K562 (cell line): ENCODE data around the gene SCNN1B. TPM values are rescaled to one million over a fixed set of nuclear protein-coding genes. Genes with fewer than 3 reads are reported as not detected.

Experiments
- HNRNPH1 ChIP-seq: fragments of 200-400 bp; formaldehyde crosslinking; optimal IDR thresholded peaks from 2 replicates; pipeline ENCODE3; 2017; ENCODE audit warnings: low read depth, mild to moderate bottlenecking, low read length, moderate library complexity
- MGA ChIP-seq: fragments of 450-650 bp; IDR thresholded peaks from 2 replicates; pipeline ENCODE4 v1.6.1; 2016; ENCODE audit warnings: mild to moderate bottlenecking, moderate library complexity
- NUFIP1 ChIP-seq: fragments of 450-650 bp; IDR thresholded peaks from 2 replicates; pipeline ENCODE4 v1.6.1; 2018; ENCODE audit not compliant: partially characterized antibody
- PHB2 ChIP-seq: fragments of 450-650 bp; IDR thresholded peaks from 2 replicates; pipeline ENCODE4 v1.6.1; 2017; ENCODE audit warnings: low read depth
- PREB ChIP-seq: sonication (generic); formaldehyde crosslinking; IDR thresholded peaks from 2 replicates; pipeline ENCODE4 v1.8.1; 2023; ENCODE audit warnings: mild to moderate bottlenecking, missing genetic modification reagents
- TBP ChIP-seq: optimal IDR thresholded peaks from 2 replicates; pipeline ENCODE3; 2011; ENCODE audit warnings: low read depth, low read length, improper control_type of control experiment
- ZNF407 ChIP-seq: fragments of 450-650 bp; IDR thresholded peaks from 2 replicates; pipeline ENCODE4 v1.6.1; 2016; ENCODE audit warnings: low read depth
- ZNF830 ChIP-seq: fragments of 250-450 bp; sonication (Bioruptor Pico); IDR thresholded peaks from 2 replicates; pipeline ENCODE4 v1.5.0; 2021; ENCODE audit warnings: mild to moderate bottlenecking
- polyA plus RNA-seq, 8 experiments: library from polyadenylated mRNA; depleted of rRNA in 4 of 8; stranded (reverse) in 5 of 8; unstranded in 3 of 8; fragments of >200 nt; fragmentation: Nextera tagmentation in 2 of 8; fragmentation: Illumina TruSeq in 1 of 8; extraction: Ambion mirVana in 2 of 8; extraction: Trizol in 1 of 8; gene quantifications; 2 replicates each; pipeline versions ENCODE4 v1.2.1 to v1.2.3, GENCODE V29; 2011 to 2014; ENCODE audit warnings: inconsistent platforms in 1 of 8, missing spikeins in 1 of 8
- total RNA-seq, 7 experiments: library from RNA; depleted of rRNA in 6 of 7; stranded (reverse); fragments of >200 nt in 6 of 7; fragmentation: Illumina TruSeq in 2 of 7; extraction: Trizol in 2 of 7; gene quantifications; 2 replicates each; pipeline versions ENCODE4 v1.2.1 to v1.2.3, GENCODE V29; 2011 to 2021; ENCODE audit warnings: low replicate concordance in 1 of 7

Gene SCNN1B
- total and polyA plus RNA-seq, 9 of the 15 experiments (the other 6 are each of a cell fraction or from before 2014, with no cell fraction given) = not detected

GRCh38 chr16:23354246-23354645, 52.1 kb downstream of the SCNN1B start (continued):
- TF ChIP-seq ZNF407 (no peak), PREB (CRISPR knock-in tag) (no peak), HNRNPH1 (no peak), NUFIP1 (no peak), PHB2 (no peak), TBP (no peak), ZNF830 (CRISPR knock-in tag) (no peak), MGA (peak; percentile 79)
